BLaER1 (cell line): Measurements from ENCODE around the gene TNRC6C.
"Not testable (repeated sequence)": the region's sequence is repeated elsewhere in the genome, so short reads cannot be mapped to it uniquely, and the experiment has no call there.

Experiments used
- H3K27ac ChIP-seq: shearing (Covaris generic); formaldehyde crosslinking; 2 replicates; pipeline ENCODE4 v1.8.1; 2022
- H3K27me3 ChIP-seq: shearing (Covaris generic); formaldehyde crosslinking; 2 replicates; pipeline ENCODE4 v1.8.1; 2022
- H3K36me3 ChIP-seq: shearing (Covaris generic); formaldehyde crosslinking; 2 replicates; pipeline ENCODE4 v1.8.1; 2022
- H3K4me1 ChIP-seq: shearing (Covaris generic); formaldehyde crosslinking; 2 replicates; pipeline ENCODE4 v1.8.1; 2022
- H3K4me2 ChIP-seq: shearing (Covaris generic); formaldehyde crosslinking; 2 replicates; pipeline ENCODE4 v1.8.1; 2022
- H3K4me3 ChIP-seq: shearing (Covaris generic); formaldehyde crosslinking; 2 replicates; pipeline ENCODE4 v1.8.1; 2022
- H3K9ac ChIP-seq: shearing (Covaris generic); formaldehyde crosslinking; 2 replicates; pipeline ENCODE4 v1.8.1; 2022
- H3K9me3 ChIP-seq: shearing (Covaris generic); formaldehyde crosslinking; 2 replicates; pipeline ENCODE4 v1.8.1; 2022
- H4K20me1 ChIP-seq: shearing (Covaris generic); formaldehyde crosslinking; 2 replicates; pipeline ENCODE4 v1.8.1; 2022
- Cebpa-rat ChIP-seq: shearing (Covaris generic); IDR thresholded peaks from 2 replicates; pipeline ENCODE4 v1.8.1; 2022

Gene TNRC6C

DNA sequence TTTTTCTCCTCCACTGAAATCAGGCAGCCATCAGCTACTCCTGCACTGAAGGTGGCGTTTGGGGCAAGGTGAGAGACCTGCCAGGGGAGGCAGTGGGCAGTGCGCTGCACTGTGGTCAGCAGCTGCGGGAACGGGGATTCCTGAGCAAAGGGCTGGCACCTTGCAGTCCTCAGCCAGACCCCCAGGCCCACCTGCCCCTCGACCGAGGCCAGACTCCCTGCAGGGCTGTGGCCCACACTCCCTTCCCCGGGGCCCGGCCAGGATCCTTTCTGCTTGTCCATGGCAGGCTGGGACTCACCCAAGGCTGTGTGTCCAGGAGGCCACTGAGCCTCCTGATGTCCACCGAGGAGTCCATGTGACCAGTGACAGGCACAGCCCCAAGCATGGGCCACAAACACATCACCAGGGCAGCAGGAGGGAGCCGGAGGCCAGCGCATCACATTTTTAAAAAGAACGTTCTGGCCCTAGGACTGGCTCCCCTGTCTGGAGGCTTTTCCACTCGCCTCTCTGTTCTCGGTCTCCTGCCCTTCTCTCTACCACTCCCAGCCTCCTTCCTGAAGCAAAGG lies 28.5 kb upstream of the TNRC6C start:
- no peak overlapping the region for H3K9ac ChIP-seq
- H3K4me2 ChIP-seq, result peak overlapping the region; percentile 85
- H3K9me3 ChIP-seq, result no peaks in the 10 kb centered on the region
- H3K4me3 ChIP-seq, result no peak overlapping the region
- no peaks in the 10 kb centered on the region for H3K36me3 ChIP-seq
- peaks cover 38% of the 10 kb centered on the region for H3K4me1 ChIP-seq
- no peak for TF ChIP-seq Cebpa-rat
- no peaks in the 10 kb centered on the region for H4K20me1 ChIP-seq
- H3K27me3 ChIP-seq, result 0 out of 2 replicates have a peak, but pooled peaks cover 3% of the 10 kb centered on the region
- H3K27ac ChIP-seq, result no peak overlapping the region

DNA sequence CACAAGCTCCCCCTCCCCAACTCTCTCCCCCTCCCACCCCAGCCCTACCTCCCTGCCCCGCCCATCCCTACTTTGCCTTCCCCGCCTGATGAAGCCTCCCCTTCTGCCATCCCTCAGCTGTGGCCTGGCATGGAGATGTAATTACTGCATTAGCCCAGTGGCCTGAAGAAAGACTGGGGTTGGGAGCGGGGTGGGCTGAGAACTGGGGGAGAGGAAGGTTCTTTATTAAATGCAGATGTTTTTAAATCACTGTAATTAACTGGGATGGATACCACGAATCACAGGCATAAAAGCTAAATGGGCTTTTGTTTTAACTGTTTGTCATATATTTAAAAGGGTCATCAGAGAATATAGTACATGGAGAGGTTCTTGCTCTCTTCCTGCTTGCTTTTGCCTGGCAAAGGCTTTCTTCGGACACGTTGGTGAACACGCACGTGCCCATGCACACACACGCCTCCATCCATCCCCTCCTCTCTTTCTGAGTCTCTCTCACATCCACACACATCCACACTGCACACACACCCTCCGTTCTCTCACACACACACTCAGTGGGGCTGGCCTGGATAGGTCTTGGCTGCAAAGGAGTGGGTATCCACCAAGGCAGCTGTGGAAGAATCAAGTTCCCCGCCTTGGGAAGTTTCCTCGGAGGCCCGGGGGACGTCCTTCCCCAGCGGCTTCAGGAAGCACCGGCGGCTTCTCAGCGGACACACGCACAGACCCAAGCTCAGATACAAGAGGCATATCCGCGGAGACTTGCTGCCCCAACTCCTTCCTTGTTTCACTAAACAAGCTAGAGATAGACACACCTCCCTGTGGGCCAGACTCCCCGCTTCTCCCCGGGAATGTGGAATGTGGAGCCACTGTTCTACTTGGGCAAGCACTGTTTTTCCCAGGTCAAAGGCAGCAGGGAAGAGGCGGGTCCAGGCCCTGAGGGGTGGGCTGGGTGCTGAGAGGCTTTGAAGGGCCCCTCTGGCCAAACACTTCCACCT lies 27.4 kb upstream of the TNRC6C start:
- Histone ChIP-seq H3K9ac (no peak overlapping the region), H3K27ac (no peak overlapping the region), H3K4me3 (no peak overlapping the region), H3K36me3 (no peaks in the 10 kb centered on the region), H4K20me1 (no peaks in the 10 kb centered on the region), H3K4me1 (peaks cover 38% of the 10 kb centered on the region), H3K4me2 (0 out of 2 replicates have a peak overlapping the region, but pooled peaks have one; percentile 26), H3K27me3 (0 out of 2 replicates have a peak, but pooled peaks cover 3% of the 10 kb centered on the region), H3K9me3 (no peaks in the 10 kb centered on the region)
- no peak for TF ChIP-seq Cebpa-rat

DNA sequence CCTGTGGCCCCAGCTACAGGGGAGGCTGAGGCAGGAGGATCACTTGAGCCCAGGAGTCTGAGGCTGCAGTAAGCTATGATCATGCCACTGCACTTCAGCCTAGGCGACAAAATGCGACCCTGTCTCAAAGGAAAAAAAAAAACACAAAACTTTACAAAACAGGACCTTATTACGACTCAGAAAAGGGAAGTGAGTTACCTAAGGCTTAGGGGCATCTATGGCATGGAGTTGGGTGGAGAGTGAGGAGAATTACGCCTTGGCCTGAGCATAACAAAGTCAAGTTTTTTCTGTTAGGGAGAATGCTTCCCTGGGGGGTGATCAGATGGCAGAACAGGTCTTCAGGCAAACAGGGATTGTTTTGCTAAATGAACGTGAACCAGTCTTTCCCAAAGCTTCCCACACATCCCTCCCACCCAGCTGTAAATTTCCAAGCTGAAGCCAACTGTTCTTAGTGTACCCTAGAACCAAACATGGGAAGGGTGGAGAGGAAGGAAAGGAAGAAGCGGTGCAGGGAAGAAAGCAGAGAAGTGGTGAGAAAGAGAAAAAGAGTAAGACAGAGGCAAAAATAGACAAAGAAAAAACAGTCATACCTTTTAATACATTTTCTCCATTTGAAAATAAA lies 24.6 kb upstream of the TNRC6C start:
- Histone ChIP-seq H3K4me3 (no peak overlapping the region), H3K4me1 (peaks cover 18% of the 10 kb centered on the region), H3K9me3 (no peaks in the 10 kb centered on the region), H4K20me1 (no peaks in the 10 kb centered on the region), H3K27me3 (0 out of 2 replicates have a peak, but pooled peaks cover 3% of the 10 kb centered on the region), H3K27ac (no peak overlapping the region), H3K4me2 (no peak overlapping the region), H3K36me3 (no peaks in the 10 kb centered on the region), H3K9ac (no peak overlapping the region)
- no peak for TF ChIP-seq Cebpa-rat

DNA sequence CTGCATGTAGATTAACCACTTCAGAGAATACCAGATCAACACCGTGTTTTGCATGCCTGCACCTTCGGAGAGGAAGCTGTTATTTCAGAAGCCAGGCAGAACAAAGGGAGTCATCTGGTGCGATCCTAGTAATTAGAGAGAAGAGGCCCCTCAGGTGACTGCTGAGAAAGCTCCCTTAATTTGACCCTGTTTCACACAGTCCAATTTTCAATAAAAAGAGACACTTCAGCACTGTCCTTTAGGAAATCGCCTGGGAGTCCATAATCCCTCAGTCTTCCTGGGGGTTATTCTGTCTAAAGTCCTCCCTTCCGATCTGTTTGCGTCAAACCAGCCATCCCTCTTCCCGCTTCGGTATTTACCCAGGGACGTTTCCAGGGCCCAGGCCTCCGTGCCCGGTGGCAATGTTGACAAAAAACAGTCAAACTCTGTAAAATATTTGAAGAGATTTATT lies 23.4 kb upstream of the TNRC6C start:
- TF ChIP-seq Cebpa-rat, result no peak
- Histone ChIP-seq H3K9me3 (no peaks in the 10 kb centered on the region), H3K9ac (no peak overlapping the region), H4K20me1 (no peaks in the 10 kb centered on the region), H3K4me1 (peaks cover 8% of the 10 kb centered on the region; the same call in 1 of the 2 replicates), H3K27ac (no peak overlapping the region), H3K27me3 (0 out of 2 replicates have a peak, but pooled peaks cover 3% of the 10 kb centered on the region), H3K36me3 (no peaks in the 10 kb centered on the region), H3K4me2 (no peak overlapping the region), H3K4me3 (no peak overlapping the region)

DNA sequence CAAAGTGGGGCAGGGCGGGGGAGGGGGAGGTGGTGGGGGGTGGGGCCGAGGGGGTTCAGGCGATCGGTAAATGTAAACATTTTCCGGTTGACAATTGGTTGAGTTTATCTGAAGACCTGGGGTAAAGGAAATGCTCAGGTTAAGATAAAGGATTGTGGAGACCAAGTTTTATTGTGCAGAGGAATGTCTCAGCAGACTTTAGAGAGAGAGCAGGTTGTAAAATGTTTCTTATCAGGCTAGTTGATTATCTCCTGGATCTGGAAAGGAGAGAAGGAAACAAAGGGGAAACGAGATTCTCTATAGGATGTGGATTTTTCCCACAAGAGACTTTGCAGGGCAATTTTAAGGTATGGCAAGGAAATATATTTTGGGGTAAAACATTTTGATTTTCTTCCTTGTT lies 22.8 kb upstream of the TNRC6C start:
- H3K9ac ChIP-seq, H3K36me3 ChIP-seq, H3K4me2 ChIP-seq, H3K4me3 ChIP-seq, H4K20me1 ChIP-seq, H3K9me3 ChIP-seq, H3K27me3 ChIP-seq, H3K27ac ChIP-seq, H3K4me1 ChIP-seq: not testable (repeated sequence)

DNA sequence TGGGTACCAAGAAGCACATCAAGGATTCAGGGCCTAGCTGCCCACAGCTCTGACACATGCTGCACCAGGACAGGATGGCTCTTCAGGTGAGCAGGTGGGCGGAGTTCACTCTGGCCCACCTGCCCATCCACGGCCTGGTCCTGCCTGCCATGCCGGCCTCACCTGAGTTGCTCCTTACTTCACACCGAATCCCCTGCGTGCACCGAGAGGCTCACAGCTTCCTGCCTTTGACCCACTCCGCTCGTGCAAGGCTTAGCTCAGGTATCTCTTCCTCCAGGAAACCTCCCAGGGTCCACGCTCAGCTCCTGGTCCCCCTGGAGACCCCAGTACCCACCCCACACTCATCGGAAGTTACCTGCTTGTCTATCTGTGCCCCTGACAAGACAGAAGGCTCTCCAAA lies 21.6 kb upstream of the TNRC6C start:
- Histone ChIP-seq H4K20me1 (no peaks in the 10 kb centered on the region), H3K36me3 (no peaks in the 10 kb centered on the region), H3K4me2 (no peak overlapping the region), H3K27ac (no peak overlapping the region), H3K9ac (no peak overlapping the region), H3K27me3 (no peaks in the 10 kb centered on the region), H3K9me3 (no peaks in the 10 kb centered on the region), H3K4me1 (no peaks in the 10 kb centered on the region), H3K4me3 (no peak overlapping the region)
- no peak for TF ChIP-seq Cebpa-rat

DNA sequence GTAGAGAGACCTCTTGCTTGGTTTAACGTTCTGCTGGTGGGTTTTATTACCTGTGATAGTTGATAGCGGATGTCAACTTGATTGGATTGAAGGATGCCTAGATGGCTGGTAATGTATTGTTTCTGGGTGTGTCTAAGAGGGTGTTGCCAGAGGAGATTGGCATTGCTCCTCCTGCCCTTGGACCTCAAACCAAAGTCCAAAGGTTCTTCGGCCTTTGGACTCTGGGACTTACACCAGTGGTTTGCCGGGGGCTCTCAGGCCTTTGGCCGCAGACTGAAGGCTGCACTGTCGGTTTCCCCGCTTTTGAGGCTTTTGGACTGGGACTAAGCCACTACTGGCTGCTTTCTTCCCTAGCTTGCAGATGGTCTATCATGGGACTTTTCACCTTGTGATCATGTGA lies 17.5 kb upstream of the TNRC6C start:
- Histone ChIP-seq H3K27ac (no peak overlapping the region), H3K36me3 (no peaks in the 10 kb centered on the region), H3K4me3 (no peak overlapping the region), H3K27me3 (no peaks in the 10 kb centered on the region), H4K20me1 (no peaks in the 10 kb centered on the region), H3K9me3 (no peaks in the 10 kb centered on the region), H3K4me2 (no peak overlapping the region), H3K4me1 (no peaks in the 10 kb centered on the region), H3K9ac (no peak overlapping the region)
- TF ChIP-seq Cebpa-rat, result no peak

DNA sequence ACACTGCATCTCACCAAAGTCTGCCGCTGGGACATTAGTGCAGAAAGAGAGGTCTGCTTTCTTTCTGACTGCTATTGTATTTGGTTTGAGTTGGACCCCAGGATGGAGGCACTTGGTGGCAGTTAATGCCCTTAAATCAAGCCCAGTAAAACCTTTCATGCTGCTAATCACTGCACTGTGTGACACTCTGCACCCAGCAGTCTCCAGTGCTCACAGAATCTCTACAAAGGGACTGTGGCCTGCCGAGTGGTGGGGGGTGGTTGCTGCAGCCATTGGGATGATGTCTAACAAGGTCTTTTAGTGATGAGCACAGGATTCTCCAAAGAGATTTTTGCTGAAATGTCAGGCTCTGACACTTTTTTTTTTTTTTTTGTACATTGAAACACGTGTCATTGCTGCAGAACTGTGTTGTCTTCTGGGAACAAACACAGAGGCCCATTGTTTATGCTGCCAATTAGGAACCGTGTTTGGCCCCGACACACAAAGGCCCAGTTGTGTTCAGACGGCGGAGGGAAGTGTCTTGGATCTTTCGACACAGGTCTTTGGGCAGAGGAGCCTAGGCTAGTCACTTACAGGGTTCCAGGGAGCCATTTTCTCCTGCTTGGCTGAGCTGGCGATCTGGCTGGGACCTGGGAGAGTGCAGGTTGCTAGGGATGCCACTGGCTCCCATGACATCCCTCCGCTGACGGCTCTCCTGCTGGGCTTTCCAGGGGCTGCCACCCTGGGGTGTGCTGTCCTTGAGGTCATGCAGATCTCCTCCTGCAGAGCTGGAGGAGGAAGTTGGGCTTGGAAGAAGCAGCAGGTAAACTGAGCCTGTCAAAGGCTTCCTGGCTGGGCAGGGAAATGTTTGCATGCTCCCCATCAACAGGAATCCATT lies 16.2 kb upstream of the TNRC6C start:
- no peak overlapping the region for H3K4me2 ChIP-seq
- H3K27ac ChIP-seq, result no peak overlapping the region
- H3K36me3 ChIP-seq, result no peaks in the 10 kb centered on the region
- no peaks in the 10 kb centered on the region for H4K20me1 ChIP-seq
- no peak overlapping the region for H3K4me3 ChIP-seq
- no peaks in the 10 kb centered on the region for H3K27me3 ChIP-seq
- no peak overlapping the region for H3K9ac ChIP-seq
- H3K9me3 ChIP-seq, result no peaks in the 10 kb centered on the region
- TF ChIP-seq Cebpa-rat, result no peak
- no peaks in the 10 kb centered on the region for H3K4me1 ChIP-seq

DNA sequence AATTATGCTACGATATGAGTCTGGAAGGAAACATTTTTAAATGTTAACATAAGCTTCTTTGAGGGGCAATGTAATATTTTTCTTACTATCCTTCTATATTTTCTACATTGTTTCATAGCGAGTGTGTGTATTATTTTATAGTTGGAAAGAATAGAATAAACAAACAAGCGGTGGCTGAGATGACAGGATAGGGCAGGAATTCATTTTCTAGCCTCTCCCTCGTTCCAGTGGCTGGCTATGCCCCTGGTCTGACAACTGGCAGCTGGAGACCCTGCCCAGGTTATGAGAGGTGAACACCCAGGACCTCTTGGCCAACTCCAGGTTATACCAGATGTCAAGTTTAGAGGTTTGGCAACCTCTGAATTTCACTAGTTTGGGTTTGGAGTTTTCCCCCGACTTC lies 14.5 kb upstream of the TNRC6C start:
- no peaks in the 10 kb centered on the region for H3K9me3 ChIP-seq
- H3K9ac ChIP-seq, result no peak overlapping the region
- H3K4me3 ChIP-seq, result no peak overlapping the region
- no peak for TF ChIP-seq Cebpa-rat
- H4K20me1 ChIP-seq, result no peaks in the 10 kb centered on the region
- H3K36me3 ChIP-seq, result no peaks in the 10 kb centered on the region
- H3K27ac ChIP-seq, result no peak overlapping the region
- no peaks in the 10 kb centered on the region for H3K27me3 ChIP-seq
- no peaks in the 10 kb centered on the region for H3K4me1 ChIP-seq
- no peak overlapping the region for H3K4me2 ChIP-seq
